ENCODE data around the gene TMEM62.

Gene TMEM62

DNA sequence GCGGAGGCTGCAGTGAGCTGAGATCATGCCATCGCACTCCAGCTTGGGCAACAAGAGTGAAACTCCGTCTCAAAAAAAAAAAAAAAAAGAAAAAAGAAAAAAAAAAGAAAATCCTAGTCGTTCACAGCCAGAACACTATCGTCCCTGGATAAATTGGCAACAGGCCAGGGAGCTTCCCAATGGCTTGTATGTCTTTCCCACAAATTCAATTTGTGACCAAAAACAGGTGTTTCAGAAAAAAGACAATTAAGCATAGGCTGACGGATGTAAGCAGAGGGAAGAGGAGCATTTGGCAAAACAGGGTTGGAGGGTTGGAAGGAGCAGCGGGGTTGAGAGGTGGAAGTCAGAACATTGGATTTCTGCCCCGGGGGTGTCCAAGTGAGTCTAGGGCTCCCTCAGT, 78.9 kb downstream of the TMEM62 start:
- peaks cover 0 to 18% of the 10 kb centered on the region in 2 donors for H3K27me3 ChIP-seq
- TF ChIP-seq, protein P1, sequence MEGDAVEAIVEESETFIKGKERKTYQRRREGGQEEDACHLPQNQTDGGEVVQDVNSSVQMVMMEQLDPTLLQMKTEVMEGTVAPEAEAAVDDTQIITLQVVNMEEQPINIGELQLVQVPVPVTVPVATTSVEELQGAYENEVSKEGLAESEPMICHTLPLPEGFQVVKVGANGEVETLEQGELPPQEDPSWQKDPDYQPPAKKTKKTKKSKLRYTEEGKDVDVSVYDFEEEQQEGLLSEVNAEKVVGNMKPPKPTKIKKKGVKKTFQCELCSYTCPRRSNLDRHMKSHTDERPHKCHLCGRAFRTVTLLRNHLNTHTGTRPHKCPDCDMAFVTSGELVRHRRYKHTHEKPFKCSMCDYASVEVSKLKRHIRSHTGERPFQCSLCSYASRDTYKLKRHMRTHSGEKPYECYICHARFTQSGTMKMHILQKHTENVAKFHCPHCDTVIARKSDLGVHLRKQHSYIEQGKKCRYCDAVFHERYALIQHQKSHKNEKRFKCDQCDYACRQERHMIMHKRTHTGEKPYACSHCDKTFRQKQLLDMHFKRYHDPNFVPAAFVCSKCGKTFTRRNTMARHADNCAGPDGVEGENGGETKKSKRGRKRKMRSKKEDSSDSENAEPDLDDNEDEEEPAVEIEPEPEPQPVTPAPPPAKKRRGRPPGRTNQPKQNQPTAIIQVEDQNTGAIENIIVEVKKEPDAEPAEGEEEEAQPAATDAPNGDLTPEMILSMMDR (IDR thresholded peaks at IDR 0.05), result no peak

GRCh38 chr15:43212951-43213350, 79.6 kb downstream of the TMEM62 start:
- Histone ChIP-seq H3K27me3 (peaks cover 0 to 18% of the 10 kb centered on the region in 2 donors), H3K9me3 (no peaks in the 10 kb centered on the region), H3K27ac (no peak overlapping the region), H3K4me3 (no peak overlapping the region), H3K4me1 (no peaks in the 10 kb centered on the region), H3K36me3 (no peaks in the 10 kb centered on the region)
- intact Hi-C loops (cut with DNase I; ENCODE audit: low total_unique reads), result no loop called here
- TF ChIP-seq, protein P1 (IDR thresholded peaks at IDR 0.05), result no peak
- no peak for DNase-seq

More for the DNA sequence above, 78.9 kb downstream of the TMEM62 start:
- intact Hi-C loops (cut with DNase I; ENCODE audit: low total_unique reads), result no loop called here
- Histone ChIP-seq H3K36me3 (no peaks in the 10 kb centered on the region), H3K27ac (no peak overlapping the region), H3K4me1 (no peaks in the 10 kb centered on the region), H3K4me3 (no peak overlapping the region), H3K9me3 (no peaks in the 10 kb centered on the region)
- DNase-seq, result no peak

DNA sequence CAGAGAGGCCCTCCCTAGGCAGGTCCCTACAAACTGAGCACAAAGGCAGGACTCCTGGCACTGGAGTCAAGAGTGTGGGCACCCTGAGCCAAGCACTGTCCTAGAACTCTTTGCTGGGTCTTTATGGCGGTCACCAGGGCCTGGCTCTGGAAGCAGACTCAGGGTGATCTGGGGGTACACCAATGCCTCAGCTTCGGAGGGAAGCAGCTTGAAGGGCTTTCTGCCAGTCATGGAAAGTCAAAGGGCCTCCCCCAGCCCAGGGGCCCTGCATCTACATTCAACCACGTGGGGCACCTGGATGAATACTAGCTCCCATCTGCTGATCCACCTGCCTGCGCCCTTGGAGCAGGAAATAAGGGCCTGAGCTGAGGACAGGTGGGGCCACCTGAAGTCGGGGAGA, 80.1 kb downstream of the TMEM62 start:
- Histone ChIP-seq H3K4me3 (no peak overlapping the region), H3K9me3 (no peaks in the 10 kb centered on the region), H3K27ac (no peak overlapping the region), H3K27me3 (peaks cover 0 to 23% of the 10 kb centered on the region in 2 donors), H3K36me3 (no peaks in the 10 kb centered on the region), H3K4me1 (no peaks in the 10 kb centered on the region)
- TF ChIP-seq, protein P1 (IDR thresholded peaks at IDR 0.05), result no peak
- DNase-seq, result no peak
- intact Hi-C loops (cut with DNase I; ENCODE audit: low total_unique reads), result no loop called here

DNA sequence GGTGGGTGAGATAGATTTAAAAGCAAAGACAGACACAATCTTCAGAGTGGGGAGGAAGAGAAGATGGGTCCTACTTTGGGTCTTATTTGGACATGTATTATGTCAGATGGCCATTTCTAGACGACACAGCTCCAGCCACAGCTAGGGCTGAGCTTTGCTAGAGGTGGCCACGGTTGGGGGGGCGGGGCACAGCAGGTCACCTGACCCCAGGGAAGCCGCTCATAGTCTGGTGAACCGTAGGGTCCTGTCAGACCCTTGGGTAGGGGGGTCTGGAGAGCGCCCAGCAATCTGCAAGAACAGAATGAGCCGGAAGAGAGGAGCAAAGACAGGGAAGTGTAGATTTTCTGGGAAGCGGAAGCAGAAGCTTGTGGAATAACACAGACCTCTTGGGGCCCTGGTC, 80.8 kb downstream of the TMEM62 start:
- peaks cover 0 to 25% of the 10 kb centered on the region in 2 donors for H3K27me3 ChIP-seq
- H3K9me3 ChIP-seq, result no peaks in the 10 kb centered on the region
- no peak for DNase-seq
- no peak overlapping the region for H3K4me3 ChIP-seq
- no peak overlapping the region for H3K27ac ChIP-seq
- TF ChIP-seq, protein P1 (IDR thresholded peaks at IDR 0.05), result no peak
- intact Hi-C loops (cut with DNase I; ENCODE audit: low total_unique reads), result no loop called here
- H3K4me1 ChIP-seq, result no peaks in the 10 kb centered on the region
- no peaks in the 10 kb centered on the region for H3K36me3 ChIP-seq

DNA sequence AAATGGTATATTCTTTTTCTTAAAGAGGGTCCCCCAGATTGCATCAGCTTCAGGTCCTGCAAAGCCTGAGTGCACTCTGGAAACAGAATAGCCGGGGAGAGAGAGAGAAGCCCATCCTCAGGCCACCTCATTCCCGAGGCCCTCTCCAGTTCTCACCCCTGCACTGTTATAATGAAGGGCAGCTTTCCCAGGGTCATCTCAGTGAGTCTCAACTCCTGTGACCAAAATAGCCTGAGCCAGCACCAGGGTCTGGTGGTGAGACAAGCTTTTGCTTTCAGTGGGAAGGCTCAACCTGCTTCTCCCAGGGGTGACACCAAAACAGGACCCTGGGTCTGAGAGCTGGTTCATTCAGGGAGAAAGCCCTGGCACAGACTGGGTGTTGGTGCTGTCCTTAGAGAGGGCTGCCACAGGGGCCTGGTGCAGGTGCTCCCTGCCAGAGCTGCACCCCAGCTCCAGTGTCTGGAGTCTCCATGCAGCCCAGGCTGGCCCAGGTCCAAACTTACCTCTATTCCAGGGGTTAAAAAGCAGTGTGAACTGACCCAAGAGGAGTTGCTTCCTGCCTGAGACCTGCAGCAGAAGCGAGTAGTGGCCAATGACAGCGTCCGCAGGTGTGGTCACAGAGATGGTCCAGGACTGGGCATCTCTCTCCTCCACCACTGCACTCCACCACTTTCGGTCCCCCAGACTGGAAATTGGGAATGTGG, 81.4 kb downstream of the TMEM62 start:
- TF ChIP-seq, protein P1 (IDR thresholded peaks at IDR 0.05), result no peak
- Histone ChIP-seq H3K27ac (no peak overlapping the region), H3K9me3 (no peaks in the 10 kb centered on the region), H3K36me3 (no peaks in the 10 kb centered on the region), H3K4me1 (no peaks in the 10 kb centered on the region), H3K27me3 (peaks cover 0 to 23% of the 10 kb centered on the region in 2 donors), H3K4me3 (no peak overlapping the region)
- intact Hi-C loops (cut with DNase I; ENCODE audit: low total_unique reads), result no loop called here
- no peak for DNase-seq

Measured in tibial artery (tissue), 4 donors.